GM18502 (cell line): ENCODE data around the gene CUBN.

Experiments
- ATAC-seq: cut with Tn5 transposase; IDR thresholded peaks from one replicate; pipeline ENCODE4 v1.9.1; 2021; ENCODE audit warnings: mild to moderate bottlenecking; ENCODE audit not compliant: unreplicated experiment, poor library complexity

Gene CUBN

GRCh38 chr10:17053061-17053460 is 76.5 kb downstream of the CUBN start:
- ATAC-seq, result no peak

- ATAC-seq, result no peak
Observed at GRCh38 chr10:17051851-17052250, 77.8 kb downstream of the CUBN start.

GRCh38 chr10:17049195-17049594 is 80.4 kb downstream of the CUBN start:
- no peak for ATAC-seq

GRCh38 chr10:17047908-17048307 is 81.7 kb downstream of the CUBN start:
- ATAC-seq, result no peak

GRCh38 chr10:17046989-17047388 is 82.6 kb downstream of the CUBN start:
- no peak for ATAC-seq

- no peak for ATAC-seq
Observed at GRCh38 chr10:17043586-17043985, 86.0 kb downstream of the CUBN start.

- ATAC-seq, result no peak
Observed at GRCh38 chr10:17041626-17042520, 87.7 kb downstream of the CUBN start.

GRCh38 chr10:17038627-17039026 is 91.0 kb downstream of the CUBN start:
- no peak for ATAC-seq

GRCh38 chr10:17037910-17038309 is 91.7 kb downstream of the CUBN start:
- no peak for ATAC-seq

GRCh38 chr10:17035446-17035845 is 94.2 kb downstream of the CUBN start:
- no peak for ATAC-seq

- ATAC-seq, result no peak
Observed at GRCh38 chr10:17033529-17034260, 95.9 kb downstream of the CUBN start.

- ATAC-seq, result no peak
Observed at GRCh38 chr10:17031637-17032635, 97.7 kb downstream of the CUBN start.

GRCh38 chr10:17029581-17030271 is 99.9 kb downstream of the CUBN start:
- peak; percentile 41 for ATAC-seq

- no peak for ATAC-seq
Observed at GRCh38 chr10:17029239-17029580, 100.4 kb downstream of the CUBN start.

- ATAC-seq, result no peak
Observed at GRCh38 chr10:17028798-17029197, 100.8 kb downstream of the CUBN start.

GRCh38 chr10:17026686-17027485 is 102.7 kb downstream of the CUBN start:
- ATAC-seq, result peak; percentile 59

- no peak for ATAC-seq
Observed at GRCh38 chr10:17025444-17026295, 103.9 kb downstream of the CUBN start.

- ATAC-seq, result no peak
Observed at GRCh38 chr10:17024461-17024860, 105.2 kb downstream of the CUBN start.
